NT2/D1 (cell line): Measurements from ENCODE around the gene CALU.

Experiments
- SUZ12 ChIP-seq: IDR thresholded peaks from 2 replicates; pipeline ENCODE4 v1.6.1; 2011; ENCODE audit not compliant: insufficient read length, insufficient read depth; ENCODE audit errors: extremely low read depth
- YY1 ChIP-seq: IDR thresholded peaks from 2 replicates; pipeline ENCODE4 v1.6.1; 2011; ENCODE audit not compliant: insufficient read length, insufficient read depth
- ZNF274 ChIP-seq: IDR thresholded peaks from 2 replicates; pipeline ENCODE4 v1.6.1; 2011; ENCODE audit warnings: mild to moderate bottlenecking, low read depth, low read length

- TF ChIP-seq ZNF274: no peak
- no peak for TF ChIP-seq YY1
- TF ChIP-seq SUZ12: no peak
Measured at GRCh38 chr7:128775744-128776474, 36.8 kb downstream of the CALU start, which contains the start of gene OPN1SW.
